ENCODE results near the gene GCFC2. TPM values are rescaled to one million over a fixed set of nuclear protein-coding genes. Genes with fewer than 3 reads are reported as not detected.

Gene GCFC2
- polyA plus RNA-seq, 1 experiment, result 16.8 TPM

GRCh38 chr2:75656563-75656962 lies 54.2 kb downstream of the GCFC2 start:
- Histone ChIP-seq H3K9me3 (ENCODE audit: control insufficient read depth, insufficient read depth, low read length) (no peaks in the 10 kb centered on the region), H3K27ac (ENCODE audit: low read depth, low read length) (no peak overlapping the region), H3K27me3 (ENCODE audit: control insufficient read depth, insufficient read depth, low read length) (no peaks in the 10 kb centered on the region), H3K4me3 (ENCODE audit: low read depth, low read length) (no peak overlapping the region)
- DNase-seq (ENCODE audit: low read depth, low spot score), result no peak
- CTCF ChIA-PET, result interaction anchor here (0.6 to 6.7 kb wide), 2 partner anchors 20 to 28 kb away, joined by 3 to 42 read pairs; no protein-coding TSS in a partner anchor
- no peak for TF ChIP-seq CTCF (IDR thresholded peaks at IDR 0.05; ENCODE audit: low read depth, low read length)
- POLR2A ChIA-PET, result no interaction called here

GRCh38 chr2:75655861-75656260 lies 54.9 kb downstream of the GCFC2 start:
- Histone ChIP-seq H3K27me3 (ENCODE audit: control insufficient read depth, insufficient read depth, low read length) (no peaks in the 10 kb centered on the region), H3K27ac (ENCODE audit: low read depth, low read length) (no peak overlapping the region), H3K4me3 (ENCODE audit: low read depth, low read length) (no peak overlapping the region), H3K9me3 (ENCODE audit: control insufficient read depth, insufficient read depth, low read length) (no peaks in the 10 kb centered on the region)
- POLR2A ChIA-PET, result no interaction called here
- no peak for TF ChIP-seq CTCF (IDR thresholded peaks at IDR 0.05; ENCODE audit: low read depth, low read length)
- CTCF ChIA-PET, result interaction anchor here (1.9 to 6.7 kb wide), 2 partner anchors 9 to 21 kb away, joined by 5 to 42 read pairs; no protein-coding TSS in a partner anchor
- DNase-seq (ENCODE audit: low read depth, low spot score), result peak; percentile 41

GRCh38 chr2:75654012-75654411 lies 56.7 kb downstream of the GCFC2 start:
- Histone ChIP-seq H3K9me3 (ENCODE audit: control insufficient read depth, insufficient read depth, low read length) (no peaks in the 10 kb centered on the region), H3K27me3 (ENCODE audit: control insufficient read depth, insufficient read depth, low read length) (no peaks in the 10 kb centered on the region), H3K4me3 (ENCODE audit: low read depth, low read length) (no peak overlapping the region), H3K27ac (ENCODE audit: low read depth, low read length) (no peak overlapping the region)
- ChIA-PET CTCF (interaction anchor here (1.0 to 1.5 kb wide), 4 partner anchors 13 to 45 kb away, joined by 3 to 5 read pairs (median 4); no protein-coding TSS in a partner anchor), POLR2A (no interaction called here)
- no peak for TF ChIP-seq CTCF (IDR thresholded peaks at IDR 0.05; ENCODE audit: low read depth, low read length)
- DNase-seq (ENCODE audit: low read depth, low spot score), result no peak

GRCh38 chr2:75647771-75648170 lies 62.9 kb downstream of the GCFC2 start:
- Histone ChIP-seq H3K27ac (ENCODE audit: low read depth, low read length) (no peak overlapping the region), H3K4me3 (ENCODE audit: low read depth, low read length) (peak overlapping the region; percentile 89), H3K9me3 (ENCODE audit: control insufficient read depth, insufficient read depth, low read length) (no peaks in the 10 kb centered on the region; the same call in 1 of the 2 replicates), H3K27me3 (ENCODE audit: control insufficient read depth, insufficient read depth, low read length) (no peaks in the 10 kb centered on the region)
- TF ChIP-seq CTCF (IDR thresholded peaks at IDR 0.05; ENCODE audit: low read depth, low read length), result no peak
- POLR2A ChIA-PET, result interaction anchor here (1.8 kb wide), 1 partner anchor 63 kb away, joined by 4 read pairs; the partner anchor contains the start of gene GCFC2
- CTCF ChIA-PET, result interaction anchor here (1.0 to 2.7 kb wide), 4 partner anchors 10 to 29 kb away, joined by 3 to 14 read pairs (median 7); no protein-coding TSS in a partner anchor
- no peak for DNase-seq (ENCODE audit: low read depth, low spot score)

- ChIA-PET CTCF (interaction anchor here (0.7 to 2.7 kb wide), 5 partner anchors 9 to 30 kb away, joined by 3 to 14 read pairs (median 4); no protein-coding TSS in a partner anchor), POLR2A (interaction anchor here (1.8 kb wide), 1 partner anchor 64 kb away, joined by 4 read pairs; the partner anchor contains the start of gene GCFC2)
- Histone ChIP-seq H3K9me3 (ENCODE audit: control insufficient read depth, insufficient read depth, low read length) (no peaks in the 10 kb centered on the region; the same call in 1 of the 2 replicates), H3K27ac (ENCODE audit: low read depth, low read length) (no peak within 1 kb of the TSS), H3K27me3 (ENCODE audit: control insufficient read depth, insufficient read depth, low read length) (no peaks in the 10 kb centered on the region), H3K4me3 (ENCODE audit: low read depth, low read length) (peak within 1 kb of the TSS; percentile 89)
- TF ChIP-seq CTCF (IDR thresholded peaks at IDR 0.05; ENCODE audit: low read depth, low read length), result no peak
- peak; percentile 76 for DNase-seq (ENCODE audit: low read depth, low spot score)
These were observed 63.9 kb downstream of the GCFC2 start, which contains the start of gene MRPL19 for GRCh38 chr2:75646583-75647425. TSS of gene MRPL19 (plus strand) at chr2:75646783. CDS start at chr2:75646808, 25 bp downstream.

Data from AG04450 (cell line).